ENCODE data around the gene TINAG. TPM values are rescaled to one million over a fixed set of nuclear protein-coding genes. Genes with fewer than 3 reads are reported as not detected.
"Not testable (repeated sequence)": the region's sequence is repeated elsewhere in the genome, so short reads cannot be mapped to it uniquely, and the experiment has no call there.

Gene TINAG
- total RNA-seq, 1 donor from 2014 or later = 0.41 TPM

DNA sequence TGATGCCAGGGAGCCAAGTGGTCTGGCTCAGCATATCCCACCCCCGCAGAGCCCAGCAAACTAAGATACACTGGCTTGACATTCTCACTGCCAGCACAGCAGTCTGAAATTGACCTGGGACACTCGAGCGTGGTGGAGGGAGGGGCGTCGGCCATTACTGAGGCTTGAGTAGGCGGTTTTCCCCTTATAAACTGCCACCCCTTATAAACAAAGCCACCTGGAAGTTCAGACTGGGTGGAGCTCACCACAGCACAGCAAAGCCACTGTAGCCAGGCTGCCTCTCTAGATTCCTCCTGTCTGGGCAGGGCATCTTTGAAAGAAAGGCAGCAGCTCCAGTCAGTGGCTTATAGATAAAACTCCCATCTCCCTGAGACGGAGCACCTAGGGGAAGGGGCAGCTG is 19.4 kb downstream of the TINAG start:
- intact Hi-C loops (cut with micrococcal nuclease) = no loop called here
- H3K36me3 ChIP-seq = no peaks in the 10 kb centered on the region
- no peak overlapping the region for H3K4me3 ChIP-seq
- peaks cover 38% of the 10 kb centered on the region for H3K9me3 ChIP-seq (replicated peaks)
- TF ChIP-seq, protein P1, sequence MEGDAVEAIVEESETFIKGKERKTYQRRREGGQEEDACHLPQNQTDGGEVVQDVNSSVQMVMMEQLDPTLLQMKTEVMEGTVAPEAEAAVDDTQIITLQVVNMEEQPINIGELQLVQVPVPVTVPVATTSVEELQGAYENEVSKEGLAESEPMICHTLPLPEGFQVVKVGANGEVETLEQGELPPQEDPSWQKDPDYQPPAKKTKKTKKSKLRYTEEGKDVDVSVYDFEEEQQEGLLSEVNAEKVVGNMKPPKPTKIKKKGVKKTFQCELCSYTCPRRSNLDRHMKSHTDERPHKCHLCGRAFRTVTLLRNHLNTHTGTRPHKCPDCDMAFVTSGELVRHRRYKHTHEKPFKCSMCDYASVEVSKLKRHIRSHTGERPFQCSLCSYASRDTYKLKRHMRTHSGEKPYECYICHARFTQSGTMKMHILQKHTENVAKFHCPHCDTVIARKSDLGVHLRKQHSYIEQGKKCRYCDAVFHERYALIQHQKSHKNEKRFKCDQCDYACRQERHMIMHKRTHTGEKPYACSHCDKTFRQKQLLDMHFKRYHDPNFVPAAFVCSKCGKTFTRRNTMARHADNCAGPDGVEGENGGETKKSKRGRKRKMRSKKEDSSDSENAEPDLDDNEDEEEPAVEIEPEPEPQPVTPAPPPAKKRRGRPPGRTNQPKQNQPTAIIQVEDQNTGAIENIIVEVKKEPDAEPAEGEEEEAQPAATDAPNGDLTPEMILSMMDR (IDR thresholded peaks at IDR 0.05; ENCODE audit: borderline replicate concordance) = no peak
- H3K27ac ChIP-seq (replicated peaks) = no peak overlapping the region
- H3K27me3 ChIP-seq (ENCODE audit: low read depth) = no peaks in the 10 kb centered on the region
- DNase-seq = no peak
- no peaks in the 10 kb centered on the region for H3K4me1 ChIP-seq

DNA sequence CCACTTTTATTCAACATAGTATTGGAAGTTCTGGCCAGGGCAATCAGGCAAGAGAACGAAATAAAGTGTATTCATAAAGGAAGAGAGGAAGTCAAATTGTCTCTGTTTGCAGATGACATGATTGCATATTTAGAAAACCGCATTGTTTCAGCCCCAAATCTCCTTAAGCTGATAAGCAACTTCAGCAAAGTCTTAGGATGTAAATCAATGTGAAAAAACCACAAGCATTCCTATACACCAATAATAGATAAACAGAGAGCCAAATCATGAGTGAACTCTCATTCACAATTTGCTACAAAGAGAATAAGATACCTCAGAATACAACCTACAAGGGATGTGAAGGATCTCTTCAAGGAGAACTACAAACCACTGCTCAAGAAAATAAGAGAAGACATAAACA is 23.3 kb downstream of the TINAG start:
- H3K27me3 ChIP-seq (ENCODE audit: low read depth); H3K36me3 ChIP-seq; DNase-seq; H3K27ac ChIP-seq (replicated peaks); intact Hi-C loops (cut with micrococcal nuclease); H3K4me3 ChIP-seq; H3K4me1 ChIP-seq: not testable (repeated sequence)
- peaks cover 46% of the 10 kb centered on the region for H3K9me3 ChIP-seq (replicated peaks)

DNA sequence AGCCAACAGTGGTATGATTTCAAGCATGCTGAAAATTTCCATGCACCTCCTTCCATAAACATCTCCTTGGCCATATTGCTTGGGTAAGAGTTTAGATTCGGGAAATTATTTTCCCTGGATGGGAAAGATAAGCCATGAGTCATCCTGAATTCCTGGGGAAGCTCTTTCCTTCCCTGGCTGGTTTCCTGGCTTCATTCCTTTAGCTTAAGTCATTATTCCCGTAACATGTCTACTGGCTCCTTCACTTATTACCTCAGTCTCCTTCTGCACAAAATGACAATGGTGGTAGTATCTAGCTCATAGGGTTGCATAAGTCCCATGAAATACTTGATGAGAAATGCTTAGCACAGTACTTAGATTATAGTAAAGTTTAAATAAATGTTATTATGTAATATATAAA is 27.6 kb downstream of the TINAG start:
- peaks cover 26% of the 10 kb centered on the region for H3K9me3 ChIP-seq (replicated peaks)
- no peak for DNase-seq
- H3K27ac ChIP-seq (replicated peaks) = no peak overlapping the region
- TF ChIP-seq, protein P1 (IDR thresholded peaks at IDR 0.05; ENCODE audit: borderline replicate concordance) = no peak
- H3K27me3 ChIP-seq (ENCODE audit: low read depth) = no peaks in the 10 kb centered on the region
- H3K4me1 ChIP-seq = no peaks in the 10 kb centered on the region
- no peaks in the 10 kb centered on the region for H3K36me3 ChIP-seq
- intact Hi-C loops (cut with micrococcal nuclease) = no loop called here
- H3K4me3 ChIP-seq = no peak overlapping the region

DNA sequence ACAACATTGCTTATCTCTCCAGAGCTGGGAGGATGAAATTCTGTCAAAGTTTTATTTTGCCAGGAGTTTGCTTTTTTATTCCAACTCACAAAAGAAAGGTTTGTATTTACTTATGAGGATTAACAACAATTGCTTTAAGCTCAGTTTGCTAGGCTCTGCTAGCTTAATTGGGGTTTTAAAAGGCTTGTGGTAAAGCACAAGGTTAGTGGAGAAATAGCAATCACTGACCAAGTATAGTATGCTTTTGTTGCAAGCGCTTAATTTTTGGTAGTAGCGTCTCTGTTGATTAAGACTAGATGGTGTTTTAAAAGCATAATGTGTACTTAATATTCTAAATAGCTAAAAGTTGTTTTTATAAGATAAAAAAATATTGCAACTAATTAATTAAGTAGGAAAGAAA is 45.7 kb downstream of the TINAG start:
- intact Hi-C loops (cut with micrococcal nuclease) = no loop called here
- H3K27ac ChIP-seq (replicated peaks) = no peak overlapping the region
- DNase-seq = no peak

DNA sequence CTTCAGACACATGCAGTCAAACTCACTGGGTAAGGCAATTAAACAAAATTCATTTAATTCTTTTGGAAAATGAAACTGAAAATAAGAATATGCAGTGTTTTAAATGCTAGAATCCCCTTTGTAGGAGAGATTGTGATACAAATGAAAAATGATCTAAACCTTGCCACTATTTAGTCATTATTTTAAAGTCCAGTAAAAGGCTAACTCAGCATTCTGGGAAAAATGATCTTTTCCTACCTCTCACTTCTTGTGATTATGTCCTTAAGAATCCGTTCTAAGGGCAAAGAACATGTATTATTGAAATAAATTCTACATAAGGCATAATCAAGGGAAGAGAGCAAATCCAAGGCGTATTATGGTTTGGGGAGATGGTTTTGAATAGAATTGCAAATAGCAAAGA is 46.4 kb downstream of the TINAG start:
- Histone ChIP-seq H3K4me1 (no peaks in the 10 kb centered on the region), H3K9me3 (replicated peaks) (no peaks in the 10 kb centered on the region), H3K4me3 (no peak overlapping the region), H3K36me3 (no peaks in the 10 kb centered on the region), H3K27me3 (ENCODE audit: low read depth) (no peaks in the 10 kb centered on the region), H3K27ac (replicated peaks) (no peak overlapping the region)
- DNase-seq = no peak
- TF ChIP-seq, protein P1 (IDR thresholded peaks at IDR 0.05; ENCODE audit: borderline replicate concordance) = no peak
- intact Hi-C loops (cut with micrococcal nuclease) = no loop called here

More for the DNA sequence above, 45.7 kb downstream of the TINAG start:
- Histone ChIP-seq H3K27me3 (ENCODE audit: low read depth) (no peaks in the 10 kb centered on the region), H3K9me3 (replicated peaks) (no peaks in the 10 kb centered on the region), H3K4me1 (no peaks in the 10 kb centered on the region), H3K4me3 (no peak overlapping the region), H3K36me3 (no peaks in the 10 kb centered on the region)
- TF ChIP-seq, protein P1 (IDR thresholded peaks at IDR 0.05; ENCODE audit: borderline replicate concordance) = no peak

DNA sequence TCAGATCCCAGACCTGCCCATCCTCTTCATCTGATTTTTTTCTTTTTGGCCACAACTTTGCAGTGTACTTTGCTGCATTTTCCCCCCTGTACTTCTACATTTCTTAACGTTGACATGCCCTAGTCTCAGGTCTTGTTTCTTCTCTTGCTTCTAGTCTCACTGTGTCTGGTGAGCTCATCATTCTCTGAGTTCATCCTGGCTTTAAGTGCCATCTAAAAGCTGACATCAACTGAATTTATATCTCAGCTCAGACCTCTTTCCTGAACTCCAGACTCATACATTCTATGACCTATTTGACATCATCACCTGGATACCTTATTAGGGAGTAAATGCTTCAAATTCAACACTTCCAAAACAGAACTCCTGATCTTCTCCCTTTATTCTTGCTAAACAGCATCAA is 48.9 kb downstream of the TINAG start:
- H3K27me3 ChIP-seq (ENCODE audit: low read depth) = no peaks in the 10 kb centered on the region

More for the DNA sequence above, 48.9 kb downstream of the TINAG start:
- Histone ChIP-seq H3K9me3 (replicated peaks) (no peaks in the 10 kb centered on the region), H3K4me3 (no peak overlapping the region), H3K36me3 (no peaks in the 10 kb centered on the region), H3K27ac (replicated peaks) (no peak overlapping the region), H3K4me1 (no peaks in the 10 kb centered on the region)
- TF ChIP-seq, protein P1 (IDR thresholded peaks at IDR 0.05; ENCODE audit: borderline replicate concordance) = no peak
- no peak for DNase-seq
- intact Hi-C loops (cut with micrococcal nuclease) = no loop called here
